SK-N-SH treated with all-trans-retinoic acid at 6 μM for 48 hours (cell line): ENCODE data around the gene METTL2A.
"Not testable (repeated sequence)": the region's sequence is repeated elsewhere in the genome, so short reads cannot be mapped to it uniquely, and the experiment has no call there.

Source experiments
- BACH2 ChIP-seq: fragments of 250-450 bp; sonication (Bioruptor Pico); IDR thresholded peaks from 2 replicates; pipeline ENCODE4 v1.9.0; 2021; ENCODE audit warnings: mild to moderate bottlenecking, borderline replicate concordance
- CREB5 ChIP-seq: fragments of 250-450 bp; sonication (Bioruptor Pico); IDR thresholded peaks from 2 replicates; pipeline ENCODE4 v1.5.1; 2020; ENCODE audit warnings: low read depth, mild to moderate bottlenecking, moderate library complexity
- ESRRG ChIP-seq: fragments of 250-450 bp; sonication (Bioruptor Pico); IDR thresholded peaks from 2 replicates; pipeline ENCODE4 v1.6.1; 2021; ENCODE audit warnings: mild to moderate bottlenecking
- ISL1 ChIP-seq: fragments of 250-450 bp; sonication (Bioruptor Pico); IDR thresholded peaks from 2 replicates; pipeline ENCODE4 v2.1.2; 2022; ENCODE audit warnings: mild to moderate bottlenecking, moderate library complexity
- OSR1 ChIP-seq: fragments of 250-450 bp; sonication (Bioruptor Pico); IDR thresholded peaks from 2 replicates; pipeline ENCODE4 v1.8.0; 2022; ENCODE audit warnings: moderate library complexity, mild to moderate bottlenecking, inconsistent platforms
- PPARA ChIP-seq: fragments of 250-450 bp; sonication (Bioruptor Pico); IDR thresholded peaks from 2 replicates; pipeline ENCODE4 v1.5.0; 2020; ENCODE audit warnings: mild to moderate bottlenecking, borderline replicate concordance

- not testable (repeated sequence) for TF ChIP-seq PPARA; BACH2; ESRRG; OSR1 (CRISPR knock-in tag); ISL1 (CRISPR knock-in tag); CREB5
Observed at GRCh38 chr17:62478880-62479638, 55.4 kb downstream of the METTL2A start.
